Breast epithelium (tissue), 3 donors: ENCODE data around the gene SPTB.

Experiments used
- CTCF ChIP-seq, 3 donors: fragments of 450-650 bp; IDR thresholded peaks; one replicate each; pipeline ENCODE4 v1.5.1; 2016 to 2017; ENCODE audit warnings: antibody characterized with exemption in 3 of 3, mild to moderate bottlenecking in 3 of 3, moderate library complexity in 3 of 3
- POLR2AphosphoS5 ChIP-seq, 3 donors: sonication (generic); formaldehyde crosslinking; IDR thresholded peaks; one replicate each; pipeline ENCODE4 v1.6.1; 2017; ENCODE audit warnings: antibody characterized with exemption in 3 of 3

- TF ChIP-seq CTCF (IDR thresholded peaks at IDR 0.05): no peak
- no peak for TF ChIP-seq POLR2AphosphoS5 (IDR thresholded peaks at IDR 0.05)
Measured at GRCh38 chr14:64845878-64846277, 33.8 kb downstream of the SPTB start.
